ENCODE measurements around the gene RPS19.

DNA sequence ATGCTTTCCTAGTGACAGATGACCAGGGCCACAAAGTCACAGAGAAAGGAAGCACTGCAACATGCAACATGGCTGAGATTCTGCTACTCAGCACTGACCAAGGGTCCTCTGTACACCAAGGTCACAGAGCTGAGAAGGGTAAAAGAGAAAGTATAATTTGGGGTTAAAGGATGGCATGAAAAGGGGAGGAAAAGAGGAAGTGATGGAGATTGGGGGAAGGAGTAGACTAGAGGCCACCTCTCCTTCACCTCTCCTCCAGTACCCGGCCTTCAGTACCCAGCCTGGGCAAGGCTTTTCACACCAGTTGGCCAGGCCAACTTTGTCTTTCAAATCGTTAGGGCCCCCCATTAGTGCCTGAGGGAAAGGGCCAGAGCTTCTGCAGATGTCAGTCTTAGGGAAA is 6.3 kb upstream of the RPS19 start:
- TF ChIP-seq, protein P1, sequence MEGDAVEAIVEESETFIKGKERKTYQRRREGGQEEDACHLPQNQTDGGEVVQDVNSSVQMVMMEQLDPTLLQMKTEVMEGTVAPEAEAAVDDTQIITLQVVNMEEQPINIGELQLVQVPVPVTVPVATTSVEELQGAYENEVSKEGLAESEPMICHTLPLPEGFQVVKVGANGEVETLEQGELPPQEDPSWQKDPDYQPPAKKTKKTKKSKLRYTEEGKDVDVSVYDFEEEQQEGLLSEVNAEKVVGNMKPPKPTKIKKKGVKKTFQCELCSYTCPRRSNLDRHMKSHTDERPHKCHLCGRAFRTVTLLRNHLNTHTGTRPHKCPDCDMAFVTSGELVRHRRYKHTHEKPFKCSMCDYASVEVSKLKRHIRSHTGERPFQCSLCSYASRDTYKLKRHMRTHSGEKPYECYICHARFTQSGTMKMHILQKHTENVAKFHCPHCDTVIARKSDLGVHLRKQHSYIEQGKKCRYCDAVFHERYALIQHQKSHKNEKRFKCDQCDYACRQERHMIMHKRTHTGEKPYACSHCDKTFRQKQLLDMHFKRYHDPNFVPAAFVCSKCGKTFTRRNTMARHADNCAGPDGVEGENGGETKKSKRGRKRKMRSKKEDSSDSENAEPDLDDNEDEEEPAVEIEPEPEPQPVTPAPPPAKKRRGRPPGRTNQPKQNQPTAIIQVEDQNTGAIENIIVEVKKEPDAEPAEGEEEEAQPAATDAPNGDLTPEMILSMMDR (IDR thresholded peaks at IDR 0.05 in 8 of 11, conservative IDR thresholded peaks at IDR 0.05 in 3 of 11), result no peak
- no peak for TF ChIP-seq POLR2AphosphoS5 (IDR thresholded peaks at IDR 0.05)

Measured in spleen (tissue), 7 donors.